Subcutaneous abdominal adipose tissue (tissue), 5 donors: ENCODE data around the gene EME1.
"Not testable (repeated sequence)": the region's sequence is repeated elsewhere in the genome, so short reads cannot be mapped to it uniquely, and the experiment has no call there.

Experiments
- H3K27ac ChIP-seq: one replicate; pipeline ENCODE4 v1.7.0; 2013; ENCODE audit warnings: low read depth, mild to moderate bottlenecking, inconsistent platforms, low read length, moderate library complexity
- H3K27me3 ChIP-seq, 5 donors: one replicate each; pipeline ENCODE4 v1.7.0; 2013; ENCODE audit warnings: low read length in 5 of 5, inconsistent platforms in 1 of 5; ENCODE audit not compliant: control insufficient read depth in 5 of 5, insufficient read depth in 4 of 5
- H3K36me3 ChIP-seq, 5 donors: one replicate each; pipeline ENCODE4 v1.7.0; 2013; ENCODE audit warnings: low read length in 5 of 5; ENCODE audit not compliant: control insufficient read depth in 5 of 5, insufficient read depth in 5 of 5
- H3K4me1 ChIP-seq, 5 donors: one replicate each; pipeline ENCODE4 v1.7.0; 2013; ENCODE audit warnings: low read length in 5 of 5, mild to moderate bottlenecking in 3 of 5, moderate library complexity in 1 of 5; ENCODE audit not compliant: control insufficient read depth in 5 of 5, insufficient read depth in 5 of 5
- H3K4me3 ChIP-seq, 5 donors: one replicate each; pipeline ENCODE4 v1.7.0; 2013; ENCODE audit warnings: low read length in 5 of 5, low read depth in 1 of 5
- H3K9ac ChIP-seq, 5 donors: one replicate each; pipeline ENCODE4 v1.7.0; 2013; ENCODE audit warnings: low read length in 5 of 5, mild to moderate bottlenecking in 4 of 5, moderate library complexity in 3 of 5
- H3K9me3 ChIP-seq, 5 donors: one replicate each; pipeline ENCODE4 v1.7.0; 2013; ENCODE audit warnings: low read length in 5 of 5; ENCODE audit not compliant: control insufficient read depth in 5 of 5
- donor health status: healthy.
- donor health status: healthy.
- donor health status: healthy.
- donor health status: healthy.
- donor health status: healthy.

Gene EME1

DNA sequence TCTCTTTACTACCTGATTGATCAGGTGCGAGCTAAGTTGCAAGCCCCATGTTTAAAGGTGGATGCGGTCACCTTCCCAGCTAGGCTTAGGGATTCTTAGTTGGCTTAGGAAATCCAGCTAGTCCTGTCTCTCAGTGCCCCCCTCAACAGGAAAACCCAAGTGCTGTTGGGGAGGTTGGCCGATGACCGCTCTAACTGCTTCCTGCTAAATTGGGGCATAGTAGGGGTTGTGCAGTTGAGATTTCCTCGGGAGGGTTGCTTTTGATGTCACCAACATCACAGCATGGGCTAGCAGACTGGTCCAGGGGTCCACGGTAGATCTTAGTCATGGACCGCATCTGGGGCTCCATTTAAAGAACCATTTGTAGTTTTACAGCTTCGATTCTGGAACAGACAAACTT, 26.6 kb downstream of the EME1 start:
- peaks cover 9 to 30% (median 27%) of the 10 kb centered on the region in 5 donors for H3K4me1 ChIP-seq
- H3K9ac ChIP-seq, H3K9me3 ChIP-seq, H3K27ac ChIP-seq, H3K27me3 ChIP-seq, H3K36me3 ChIP-seq, H3K4me3 ChIP-seq: not testable (repeated sequence)

DNA sequence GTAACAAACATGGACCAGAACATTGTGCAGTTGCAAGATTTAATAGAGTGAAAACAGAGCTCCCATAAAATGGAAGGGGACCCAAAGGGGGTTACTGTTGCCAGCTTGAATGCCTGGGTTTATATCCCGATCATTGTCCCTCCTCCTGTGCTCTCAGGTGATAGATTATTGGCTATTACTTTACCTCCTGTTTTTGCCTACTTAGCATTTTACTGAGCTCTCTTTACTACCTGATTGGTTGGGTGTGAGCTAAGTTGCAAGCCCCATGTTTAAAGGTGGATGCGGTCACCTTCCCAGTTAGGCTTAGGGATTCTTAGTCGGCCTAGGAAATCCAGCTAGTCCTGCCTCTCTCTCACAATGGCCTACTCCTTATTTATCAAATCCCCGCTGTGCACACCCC, 32.3 kb downstream of the EME1 start:
- not testable (repeated sequence) for H3K9me3 ChIP-seq, H3K9ac ChIP-seq, H3K4me3 ChIP-seq, H3K27me3 ChIP-seq, H3K4me1 ChIP-seq, H3K27ac ChIP-seq, H3K36me3 ChIP-seq

DNA sequence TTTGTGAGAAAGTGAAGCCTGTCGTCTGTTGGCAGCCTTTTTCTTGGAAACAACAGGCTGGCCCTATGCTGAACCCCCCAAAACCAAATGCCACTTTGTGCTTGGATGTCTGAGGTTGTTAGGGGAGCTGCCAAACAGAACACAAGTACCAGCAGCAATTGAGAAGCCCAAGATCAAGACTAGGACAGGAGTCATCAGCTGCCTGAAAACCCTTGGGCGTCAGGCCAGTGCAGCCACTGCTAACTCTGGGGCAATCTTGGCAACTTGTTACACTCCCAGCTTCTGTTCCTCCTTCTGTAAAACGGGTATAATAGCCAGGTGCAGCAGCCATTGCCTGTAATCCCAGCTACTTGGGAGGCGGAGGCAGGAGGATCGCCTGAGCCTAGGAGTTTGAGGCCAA, 33.5 kb downstream of the EME1 start:
- no peaks in the 10 kb centered on the region for H3K9me3 ChIP-seq
- no peak overlapping the region for H3K9ac ChIP-seq
- peaks cover 0 to 5% (median 0%) of the 10 kb centered on the region in 5 donors for H3K4me1 ChIP-seq
- no peak overlapping the region for H3K27ac ChIP-seq
- no peak overlapping the region for H3K4me3 ChIP-seq
- no peaks in the 10 kb centered on the region for H3K36me3 ChIP-seq
- H3K27me3 ChIP-seq: no peaks in the 10 kb centered on the region

DNA sequence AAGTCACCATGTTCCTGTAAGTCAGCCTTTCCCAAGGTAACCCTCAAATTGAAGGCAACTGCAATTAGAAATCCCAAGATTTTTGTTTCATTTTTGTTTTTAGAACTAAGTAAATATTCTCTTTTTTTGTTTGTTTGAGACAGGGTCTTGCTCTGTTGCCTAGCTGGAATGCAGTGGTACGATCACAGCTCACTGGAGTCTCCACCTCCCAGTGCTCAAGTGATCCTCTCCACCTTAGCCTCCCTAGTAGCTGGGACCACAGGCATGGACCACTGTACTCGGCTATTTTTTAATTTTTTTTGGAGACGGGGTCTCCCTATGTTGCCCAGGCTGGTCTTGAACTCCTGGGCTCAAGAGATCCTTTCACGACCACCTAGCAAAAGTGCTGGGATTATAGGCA, 34.9 kb downstream of the EME1 start:
- Histone ChIP-seq H3K9me3 (no peaks in the 10 kb centered on the region), H3K9ac (no peak overlapping the region), H3K27ac (no peak overlapping the region), H3K4me3 (no peak overlapping the region), H3K27me3 (no peaks in the 10 kb centered on the region), H3K4me1 (peaks cover 0 to 5% (median 0%) of the 10 kb centered on the region in 5 donors), H3K36me3 (no peaks in the 10 kb centered on the region)

DNA sequence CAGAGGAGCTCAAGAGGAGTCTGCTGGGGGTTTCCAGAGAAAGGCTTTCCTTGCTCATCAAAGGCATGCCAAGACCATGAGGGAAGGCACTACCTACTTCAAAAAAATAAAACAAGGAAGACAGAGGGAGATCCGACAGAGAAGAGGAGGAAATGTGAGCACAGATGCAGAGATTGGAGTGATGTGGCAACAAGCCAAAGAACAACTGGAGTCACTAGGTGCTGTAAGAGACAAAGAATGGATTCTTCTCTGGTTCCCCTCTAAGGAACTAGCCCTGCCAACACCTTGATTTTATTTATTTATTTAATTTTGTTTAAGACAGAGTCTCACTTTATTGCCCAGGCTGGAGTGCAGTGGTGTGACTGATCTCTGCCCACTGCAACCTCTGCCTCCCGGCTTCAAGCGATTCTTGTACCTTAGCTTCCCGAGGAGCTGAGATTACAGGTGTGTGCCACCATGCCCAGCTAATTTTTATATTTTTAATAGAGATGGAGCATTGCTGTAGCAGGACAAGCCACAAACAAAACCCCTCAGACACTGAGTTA, 39.2 kb downstream of the EME1 start:
- Histone ChIP-seq H3K27ac (no peak overlapping the region), H3K36me3 (no peaks in the 10 kb centered on the region), H3K4me1 (no peaks in the 10 kb centered on the region), H3K9me3 (no peaks in the 10 kb centered on the region), H3K27me3 (no peaks in the 10 kb centered on the region), H3K9ac (no peak overlapping the region), H3K4me3 (no peak overlapping the region)

DNA sequence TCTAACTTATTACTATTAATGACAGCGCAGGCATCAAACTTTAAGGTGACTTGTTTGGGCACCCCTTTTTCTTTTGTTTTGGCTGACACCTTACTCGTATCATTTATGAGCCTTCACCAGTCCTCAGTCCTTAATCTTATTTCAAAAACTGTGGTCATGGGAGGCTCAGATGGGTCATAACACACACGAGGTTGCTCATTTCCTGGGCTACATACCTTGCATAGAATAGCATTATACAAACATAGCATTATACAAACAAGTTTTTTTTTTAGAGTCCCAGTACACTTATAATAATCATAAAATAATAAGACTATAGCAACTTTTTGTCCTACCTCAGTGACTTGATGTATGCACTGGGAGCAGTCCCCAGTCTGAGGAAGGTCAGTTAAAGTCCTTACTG, 41.8 kb downstream of the EME1 start:
- Histone ChIP-seq H3K9me3 (no peaks in the 10 kb centered on the region), H3K27me3 (no peaks in the 10 kb centered on the region), H3K27ac (no peak overlapping the region), H3K4me1 (no peaks in the 10 kb centered on the region), H3K9ac (no peak overlapping the region), H3K4me3 (no peak overlapping the region), H3K36me3 (no peaks in the 10 kb centered on the region)

DNA sequence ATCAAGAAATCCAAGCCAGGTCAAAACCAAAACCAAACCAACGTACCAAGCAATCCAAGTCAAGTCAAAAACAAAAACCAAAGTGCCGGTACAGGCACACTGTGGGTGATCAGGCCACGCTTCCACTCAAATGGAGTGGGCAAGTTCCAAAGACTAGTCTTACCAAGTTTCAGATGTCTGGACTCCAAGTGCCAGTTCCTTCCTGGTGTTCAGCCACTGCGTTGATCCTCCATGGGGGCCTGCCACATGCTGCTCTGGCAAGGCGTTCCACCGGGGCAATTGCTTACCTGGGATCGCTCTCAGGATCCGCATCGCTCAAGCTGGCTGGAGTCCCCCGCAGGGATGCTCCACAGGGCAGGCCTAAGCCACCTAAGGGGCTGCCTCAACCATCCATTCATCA, 46.5 kb downstream of the EME1 start:
- H3K4me3 ChIP-seq, H3K9ac ChIP-seq, H3K27me3 ChIP-seq, H3K9me3 ChIP-seq, H3K36me3 ChIP-seq, H3K27ac ChIP-seq: not testable (repeated sequence)
- peaks cover 8 to 34% (median 29%) of the 10 kb centered on the region in 5 donors for H3K4me1 ChIP-seq

DNA sequence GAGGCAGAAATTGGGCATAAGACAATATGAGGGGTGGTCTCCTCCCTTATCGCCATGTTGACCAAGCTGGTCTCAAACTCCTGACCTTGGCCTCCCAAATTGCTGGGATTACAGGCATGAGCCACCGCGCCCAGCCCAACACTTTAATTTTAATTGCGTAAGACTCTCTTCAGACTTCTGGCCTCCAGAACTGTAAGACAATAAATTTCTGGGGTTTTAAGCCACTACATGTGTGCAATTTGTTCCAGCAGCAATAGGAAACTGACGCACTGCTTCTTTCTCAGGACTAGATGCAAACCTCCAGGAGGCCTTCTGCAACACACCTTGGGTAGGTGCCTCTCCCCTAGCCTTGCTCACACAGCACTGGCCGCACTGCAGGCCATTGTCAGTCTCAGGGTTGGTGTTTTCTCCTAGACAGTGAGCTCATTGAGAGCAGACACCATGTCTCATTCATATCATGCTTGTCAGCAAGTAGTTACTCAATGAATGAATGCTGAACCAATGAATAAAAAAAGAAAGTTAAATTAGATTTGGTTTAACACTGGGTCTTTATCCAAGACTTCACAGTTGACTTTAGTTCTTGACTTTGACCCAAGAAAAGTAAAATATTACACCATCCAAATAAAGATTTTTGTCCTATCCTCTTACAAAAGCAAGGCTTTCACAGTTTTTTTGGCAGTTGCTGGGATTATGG, 47.5 kb downstream of the EME1 start:
- Histone ChIP-seq H3K36me3 (no peaks in the 10 kb centered on the region), H3K4me3 (peak overlapping the region in 2 of 5 donors; percentile 34 to 48), H3K9ac (no peak overlapping the region), H3K27me3 (no peaks in the 10 kb centered on the region), H3K27ac (peak overlapping the region; percentile 89), H3K9me3 (no peaks in the 10 kb centered on the region), H3K4me1 (peaks cover 11 to 43% (median 39%) of the 10 kb centered on the region in 5 donors)

DNA sequence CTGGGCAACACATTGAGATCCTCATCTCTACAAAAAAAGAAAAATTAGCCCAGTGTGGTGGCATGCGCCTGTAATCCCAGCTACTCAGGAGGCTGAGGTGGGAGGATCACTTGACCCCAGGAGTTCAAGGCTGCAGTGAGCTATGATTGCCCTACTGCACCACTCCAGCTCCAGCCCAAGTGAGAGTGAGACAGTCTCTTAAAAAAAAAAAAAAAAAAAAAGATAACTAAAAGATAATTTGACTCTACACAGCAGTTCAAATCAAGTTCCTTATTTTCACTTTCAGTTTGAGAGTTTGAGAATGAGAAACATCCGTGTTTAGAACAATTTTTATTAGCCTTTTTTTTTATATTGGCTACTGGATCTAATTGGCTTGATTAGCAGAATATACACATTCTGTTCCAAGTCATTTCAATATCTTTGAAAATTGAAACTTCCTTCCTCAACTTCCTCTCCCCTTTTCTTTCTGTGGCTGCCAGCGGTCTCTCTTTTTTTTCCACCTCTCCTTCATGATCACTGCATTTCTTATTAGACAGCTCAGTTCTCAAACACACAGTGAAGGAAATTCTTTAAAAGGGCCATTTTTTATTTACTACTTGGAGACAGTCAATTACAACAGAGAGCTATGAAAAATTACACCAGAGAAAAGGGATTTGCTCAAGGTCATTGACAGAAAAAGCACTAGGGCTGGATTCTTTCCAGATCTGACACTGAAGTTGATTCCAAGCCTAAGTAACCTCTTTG, 48.5 kb downstream of the EME1 start:
- H3K9me3 ChIP-seq: no peaks in the 10 kb centered on the region
- no peaks in the 10 kb centered on the region for H3K36me3 ChIP-seq
- H3K9ac ChIP-seq: peak overlapping the region; percentile 26 to 56 (median 41)
- H3K27ac ChIP-seq: peak overlapping the region; percentile 89
- H3K27me3 ChIP-seq: no peaks in the 10 kb centered on the region
- peaks cover 11 to 48% (median 42%) of the 10 kb centered on the region in 5 donors for H3K4me1 ChIP-seq
- peak overlapping the region; percentile 15 to 48 (median 35) for H3K4me3 ChIP-seq

DNA sequence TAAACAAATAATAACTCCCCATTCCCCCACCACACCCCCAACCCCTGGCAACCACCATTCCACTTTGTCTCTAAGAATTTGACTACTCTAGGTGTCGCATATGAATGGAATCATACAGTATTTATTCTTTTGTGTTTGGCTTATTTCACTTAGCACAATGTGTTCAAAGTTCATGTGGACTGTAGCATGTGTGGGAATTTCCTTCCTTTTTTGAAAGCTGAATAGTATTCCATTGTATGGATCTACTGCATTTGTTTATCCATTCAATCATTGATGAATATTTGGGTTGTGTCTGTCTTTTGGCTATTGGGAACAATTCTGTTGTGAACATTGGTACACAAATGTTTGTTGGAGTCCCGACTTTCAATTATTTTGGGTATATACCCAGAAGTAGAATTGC, 49.7 kb downstream of the EME1 start:
- H3K36me3 ChIP-seq: no peaks in the 10 kb centered on the region
- H3K4me3 ChIP-seq: no peak overlapping the region
- peaks cover 20 to 60% (median 55%) of the 10 kb centered on the region in 5 donors for H3K4me1 ChIP-seq
- no peak overlapping the region for H3K27ac ChIP-seq
- no peaks in the 10 kb centered on the region for H3K27me3 ChIP-seq
- no peaks in the 10 kb centered on the region for H3K9me3 ChIP-seq
- no peak overlapping the region for H3K9ac ChIP-seq
